Activated T-cell treated with anti-CD3 and anti-CD28 coated beads, Interleukin-2, amount 50 U/mL, for 72 hours (primary cell): Measurements from ENCODE around the gene RHEX. TPM values are rescaled to one million over a fixed set of nuclear protein-coding genes. Genes with fewer than 3 reads are reported as not detected.
A peak's percentile ranks its signal among the peaks of the same experiment; 100 is the strongest.
"Not testable (repeated sequence)": the region's sequence is repeated elsewhere in the genome, so short reads cannot be mapped to it uniquely, and the experiment has no call there.

Experiments
- ATAC-seq, 2 donors: fragments of 150-1000 bp; cut with Tn5 transposase; replicated peaks in 1 of 2; 2 replicates each; pipeline ENCODE4 v1.10.0; 2021; ENCODE audit warnings: moderate library complexity in 2 of 2, mild to moderate bottlenecking in 1 of 2
- DNase-seq, 2 donors: peaks; one replicate each; pipeline ENCODE4 v3.0.0; 2021 to 2022; ENCODE audit warnings: mixed read lengths in 1 of 2
- H3K27ac Mint-ChIP-seq: one replicate; pipeline ENCODE4 v1.8.0; 2022; ENCODE audit warnings: mild to moderate bottlenecking, moderate library complexity, mixed read lengths
- H3K27me3 Mint-ChIP-seq: one replicate; pipeline ENCODE4 v1.8.0; 2022; ENCODE audit warnings: low read depth, mixed read lengths
- H3K36me3 Mint-ChIP-seq, 2 donors: one replicate each; pipeline ENCODE4 v1.8.0; 2022; ENCODE audit warnings: mixed read lengths in 2 of 2, mild to moderate bottlenecking in 1 of 2; ENCODE audit not compliant: insufficient read depth in 2 of 2
- H3K4me1 Mint-ChIP-seq: one replicate; pipeline ENCODE4 v1.8.0; 2022; ENCODE audit warnings: low read depth, mixed read lengths
- H3K4me3 Mint-ChIP-seq, 2 donors: one replicate each; pipeline ENCODE4 v1.8.0; 2022; ENCODE audit warnings: mild to moderate bottlenecking in 2 of 2, mixed read lengths in 2 of 2, moderate library complexity in 2 of 2
- H3K9me3 Mint-ChIP-seq, 2 donors: one replicate each; pipeline ENCODE4 v1.8.0; 2022; ENCODE audit warnings: mixed read lengths in 2 of 2
- total RNA-seq, 2 donors: library from RNA; stranded (reverse); gene quantifications; one replicate each; pipeline ENCODE4 v1.2.3, GENCODE V29; 2022

RHEX gene, protein sequence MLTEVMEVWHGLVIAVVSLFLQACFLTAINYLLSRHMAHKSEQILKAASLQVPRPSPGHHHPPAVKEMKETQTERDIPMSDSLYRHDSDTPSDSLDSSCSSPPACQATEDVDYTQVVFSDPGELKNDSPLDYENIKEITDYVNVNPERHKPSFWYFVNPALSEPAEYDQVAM
- not detected for total RNA-seq

- not testable (repeated sequence) for H3K27me3 Mint-ChIP-seq, H3K36me3 Mint-ChIP-seq, H3K9me3 Mint-ChIP-seq
- Mint-ChIP-seq H3K4me3 (peak within 1 kb of the TSS in 1 of 2 donors; percentile 15), H3K4me1 (peaks cover 50% of the 10 kb centered on the region), H3K27ac (peak within 1 kb of the TSS; percentile 4)
- peak in 1 of 2 donors; percentile 35 for ATAC-seq
- DNase-seq = peak; percentile 26 to 29
Observed at GRCh38 chr1:206052919-206053610, at the start of gene RHEX. TSS of gene RHEX (plus strand) at chr1:206053173. CDS start at chr1:206097829, 44,656 bp downstream.

- DNase-seq = no peak
- no peak for ATAC-seq
- peaks cover 28% of the 10 kb centered on the region for H3K27me3 Mint-ChIP-seq
- no peaks in the 10 kb centered on the region for H3K36me3 Mint-ChIP-seq
- H3K4me1 Mint-ChIP-seq = peaks cover 29% of the 10 kb centered on the region
- peaks cover 2 to 6% of the 10 kb centered on the region in 2 donors for H3K9me3 Mint-ChIP-seq
- H3K4me3 Mint-ChIP-seq = no peak overlapping the region
- H3K27ac Mint-ChIP-seq = no peak overlapping the region
Observed at GRCh38 chr1:206003854-206004800, 48.8 kb upstream of the RHEX start.

DNA sequence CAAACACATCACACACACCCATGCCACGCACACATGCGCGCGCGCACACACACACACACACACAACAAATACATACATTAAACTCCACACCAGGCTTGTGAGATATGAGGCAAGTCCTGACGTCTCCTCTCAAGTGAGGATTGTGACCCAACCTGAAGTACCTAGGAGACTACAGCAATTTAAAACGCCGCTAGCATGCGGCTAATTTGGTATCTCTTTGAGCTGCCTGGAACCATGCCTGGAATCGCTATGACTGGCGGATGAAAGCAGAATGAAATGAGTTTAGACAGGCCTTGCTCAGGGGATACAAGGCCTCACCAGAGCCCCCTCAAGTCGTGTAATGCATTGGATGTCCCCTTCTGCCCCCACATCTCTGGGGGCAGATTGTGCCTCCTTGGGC lies 48.1 kb upstream of the RHEX start:
- Mint-ChIP-seq H3K27ac (no peak overlapping the region), H3K4me3 (no peak overlapping the region), H3K36me3 (no peaks in the 10 kb centered on the region), H3K27me3 (peaks cover 28% of the 10 kb centered on the region), H3K9me3 (peaks cover 2 to 6% of the 10 kb centered on the region in 2 donors), H3K4me1 (peaks cover 29% of the 10 kb centered on the region)
- ATAC-seq = no peak
- no peak for DNase-seq

- DNase-seq = no peak
- ATAC-seq = no peak
- no peaks in the 10 kb centered on the region for H3K36me3 Mint-ChIP-seq
- no peak overlapping the region for H3K4me3 Mint-ChIP-seq
- H3K4me1 Mint-ChIP-seq = peaks cover 29% of the 10 kb centered on the region
- no peak overlapping the region for H3K27ac Mint-ChIP-seq
- peaks cover 28% of the 10 kb centered on the region for H3K27me3 Mint-ChIP-seq
- H3K9me3 Mint-ChIP-seq = peaks cover 2 to 6% of the 10 kb centered on the region in 2 donors
Observed at GRCh38 chr1:206005234-206005633, 47.7 kb upstream of the RHEX start.

- peaks cover 28% of the 10 kb centered on the region for H3K27me3 Mint-ChIP-seq
- peaks cover 2 to 6% of the 10 kb centered on the region in 2 donors for H3K9me3 Mint-ChIP-seq
- ATAC-seq (no peak), DNase-seq (no peak)
- H3K27ac Mint-ChIP-seq = no peak overlapping the region
- H3K36me3 Mint-ChIP-seq = no peaks in the 10 kb centered on the region
- no peak overlapping the region for H3K4me3 Mint-ChIP-seq
- peaks cover 30% of the 10 kb centered on the region for H3K4me1 Mint-ChIP-seq
Observed at GRCh38 chr1:206005778-206006180, 47.2 kb upstream of the RHEX start.

GRCh38 chr1:206006946-206007345 lies 46.0 kb upstream of the RHEX start:
- no peaks in the 10 kb centered on the region for H3K36me3 Mint-ChIP-seq
- DNase-seq (no peak), ATAC-seq (no peak)
- H3K9me3 Mint-ChIP-seq = peaks cover 2 to 6% of the 10 kb centered on the region in 2 donors
- H3K4me1 Mint-ChIP-seq = peaks cover 30% of the 10 kb centered on the region
- H3K27ac Mint-ChIP-seq = no peak overlapping the region
- no peak overlapping the region for H3K4me3 Mint-ChIP-seq
- H3K27me3 Mint-ChIP-seq = peaks cover 27% of the 10 kb centered on the region

DNA sequence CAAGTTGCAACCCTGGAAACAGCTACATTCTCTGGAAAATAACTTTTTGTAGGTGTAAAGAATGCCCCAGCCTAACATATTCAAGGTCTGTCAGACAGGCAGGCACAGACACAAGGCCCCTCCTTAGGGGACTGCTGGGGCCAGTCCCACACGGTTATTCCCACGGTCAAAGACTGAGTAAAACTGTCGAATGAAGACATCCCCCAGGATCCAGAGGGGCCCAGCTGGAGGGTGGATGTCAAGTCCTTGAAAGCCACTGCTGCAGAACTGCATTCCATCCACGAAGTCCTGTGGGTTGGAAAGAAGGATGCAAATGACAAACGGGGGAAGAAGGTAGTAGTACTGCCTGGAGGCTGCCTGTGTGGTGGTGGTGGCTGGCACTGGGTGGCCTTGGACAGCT lies 42.9 kb upstream of the RHEX start:
- Mint-ChIP-seq H3K4me3 (no peak overlapping the region), H3K36me3 (no peaks in the 10 kb centered on the region), H3K4me1 (peaks cover 23% of the 10 kb centered on the region), H3K27me3 (peaks cover 13% of the 10 kb centered on the region), H3K9me3 (no peaks in the 10 kb centered on the region), H3K27ac (no peak overlapping the region)
- DNase-seq (no peak), ATAC-seq (no peak)

DNA sequence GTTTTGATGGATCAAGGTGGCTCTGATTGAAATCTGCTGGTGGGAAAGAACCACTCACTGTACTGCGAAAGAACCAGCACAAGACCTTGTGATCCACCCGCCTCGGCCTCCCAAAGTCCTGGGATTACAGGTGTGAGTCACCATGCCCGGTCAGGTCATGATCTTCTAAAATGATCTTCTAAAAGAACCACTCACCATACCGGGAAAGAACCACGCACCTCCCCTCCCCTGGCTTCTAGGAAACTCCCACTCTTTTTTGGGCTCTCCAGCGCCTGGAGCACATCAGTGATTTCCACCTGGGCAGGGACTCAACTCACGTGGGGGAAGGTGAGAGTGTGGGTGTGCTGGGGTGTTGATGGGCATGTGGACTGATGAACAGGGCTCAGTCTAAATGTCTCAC lies 41.9 kb upstream of the RHEX start:
- Mint-ChIP-seq H3K4me3 (no peak overlapping the region), H3K4me1 (peaks cover 23% of the 10 kb centered on the region), H3K27ac (no peak overlapping the region), H3K36me3 (no peaks in the 10 kb centered on the region), H3K9me3 (no peaks in the 10 kb centered on the region), H3K27me3 (peaks cover 11% of the 10 kb centered on the region)
- DNase-seq = peak in 1 of 2 donors; percentile 11
- ATAC-seq = peak in 1 of 2 donors; percentile 43

DNA sequence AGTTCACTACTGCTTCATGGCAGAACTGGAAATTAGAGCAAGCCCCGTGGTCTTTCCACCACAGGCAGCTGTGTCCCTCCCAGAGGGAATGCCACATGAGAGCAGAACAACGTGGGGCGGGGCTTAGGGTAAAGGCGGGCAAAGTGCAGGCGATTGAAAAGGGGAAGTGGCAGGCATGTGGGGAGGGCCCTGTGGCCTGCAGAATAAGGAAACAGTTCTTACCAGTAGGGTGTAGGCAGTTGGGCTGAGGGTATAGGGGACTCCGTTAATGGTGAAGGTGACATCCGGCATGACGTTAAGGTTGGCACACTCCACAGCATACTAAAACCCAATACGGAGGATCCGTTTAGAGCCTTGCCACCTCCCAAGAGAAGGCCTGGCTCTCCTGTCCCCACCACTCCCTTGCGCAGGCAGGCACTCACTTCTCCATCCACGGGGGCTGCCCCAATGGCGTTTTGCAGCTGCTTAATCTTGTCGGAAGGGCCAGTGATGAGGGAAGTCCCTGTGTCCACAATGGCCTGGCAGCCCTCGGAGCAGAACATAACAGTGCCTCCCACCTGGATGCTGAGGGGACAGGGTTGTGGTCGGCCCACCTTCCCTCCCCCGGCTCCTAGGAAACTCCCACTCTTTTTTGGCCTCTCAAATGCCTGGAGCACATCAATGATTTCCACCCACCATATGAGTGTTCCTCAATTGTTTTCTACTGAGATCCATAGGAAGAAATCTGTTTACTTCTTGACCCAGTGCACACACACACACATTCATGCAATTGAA lies 40.7 kb upstream of the RHEX start:
- DNase-seq (peak; percentile 14 to 16), ATAC-seq (peak; percentile 77 to 84)
- Mint-ChIP-seq H3K4me3 (peak overlapping the region in 1 of 2 donors; percentile 35), H3K36me3 (no peaks in the 10 kb centered on the region), H3K9me3 (no peaks in the 10 kb centered on the region), H3K4me1 (peaks cover 23% of the 10 kb centered on the region), H3K27ac (no peak overlapping the region), H3K27me3 (peaks cover 4% of the 10 kb centered on the region)

GRCh38 chr1:206013026-206013795 lies 39.8 kb upstream of the RHEX start:
- H3K27ac Mint-ChIP-seq = no peak overlapping the region
- H3K9me3 Mint-ChIP-seq = no peaks in the 10 kb centered on the region
- ATAC-seq = no peak
- H3K4me3 Mint-ChIP-seq = no peak overlapping the region
- no peaks in the 10 kb centered on the region for H3K36me3 Mint-ChIP-seq
- H3K4me1 Mint-ChIP-seq = peaks cover 23% of the 10 kb centered on the region
- no peak for DNase-seq
- peaks cover 6% of the 10 kb centered on the region for H3K27me3 Mint-ChIP-seq

GRCh38 chr1:206014601-206015000 lies 38.4 kb upstream of the RHEX start:
- peaks cover 23% of the 10 kb centered on the region for H3K4me1 Mint-ChIP-seq
- H3K4me3 Mint-ChIP-seq = no peak overlapping the region
- H3K27me3 Mint-ChIP-seq = peaks cover 6% of the 10 kb centered on the region
- no peak for ATAC-seq
- no peaks in the 10 kb centered on the region for H3K36me3 Mint-ChIP-seq
- no peaks in the 10 kb centered on the region for H3K9me3 Mint-ChIP-seq
- DNase-seq = no peak
- no peak overlapping the region for H3K27ac Mint-ChIP-seq

GRCh38 chr1:206015071-206015470 lies 37.9 kb upstream of the RHEX start:
- Mint-ChIP-seq H3K27ac (no peak overlapping the region), H3K9me3 (no peaks in the 10 kb centered on the region), H3K36me3 (no peaks in the 10 kb centered on the region), H3K4me3 (no peak overlapping the region), H3K27me3 (peaks cover 6% of the 10 kb centered on the region), H3K4me1 (peaks cover 23% of the 10 kb centered on the region)
- DNase-seq = no peak
- ATAC-seq = no peak
